HepG2 (cell line): Measurements from ENCODE around the gene SPSB2. TPM values are rescaled to one million over a fixed set of nuclear protein-coding genes. Genes with fewer than 3 reads are reported as not detected.

ENCODE experiments used
- AKAP8 ChIP-seq: sonication (generic); formaldehyde crosslinking; IDR thresholded peaks from 2 replicates; pipeline ENCODE4 v1.5.1; 2020; ENCODE audit warnings: mild to moderate bottlenecking, missing genetic modification reagents
- ARNTL ChIP-seq: sonication (generic); formaldehyde crosslinking; IDR thresholded peaks from 2 replicates; pipeline ENCODE4 v1.4.0; 2020; ENCODE audit warnings: mild to moderate bottlenecking, missing genetic modification reagents
- ASH2L ChIP-seq: fragments of 300-600, 200-600 bp; sonication (generic); IDR thresholded peaks from 2 replicates; pipeline ENCODE4 v1.7.0; 2017; ENCODE audit warnings: low read depth, mild to moderate bottlenecking, moderate library complexity, mixed read lengths, low read length; ENCODE audit not compliant: insufficient read length
- CBX1 ChIP-seq: IDR thresholded peaks from one replicate; pipeline ENCODE4 v1.6.1; 2016; ENCODE audit warnings: antibody characterized with exemption, low read depth
- DMAP1 ChIP-seq: IDR thresholded peaks from 2 replicates; pipeline ENCODE4 v1.6.1; 2016
- HNF4G ChIP-seq, 2 experiments: sonication (generic) in 1 of 2; formaldehyde crosslinking in 1 of 2; IDR thresholded peaks; 2 replicates each; pipeline versions ENCODE4 v1.4.0 to v1.6.1; 2011 to 2020; ENCODE audit warnings: borderline replicate concordance in 2 of 2, low read depth in 2 of 2, mild to moderate bottlenecking in 2 of 2, low read length in 1 of 2, missing genetic modification reagents in 1 of 2, moderate library complexity in 1 of 2
- HNRNPLL ChIP-seq: fragments of 200-400 bp; formaldehyde crosslinking; IDR thresholded peaks from 2 replicates; pipeline ENCODE4 v1.6.1; 2017; ENCODE audit warnings: mild to moderate bottlenecking, low read depth, low read length; ENCODE audit not compliant: poor library complexity, severe bottlenecking
- MTA1 ChIP-seq: sonication (generic); formaldehyde crosslinking; IDR thresholded peaks from 2 replicates; pipeline ENCODE4 v1.4.0; 2020; ENCODE audit warnings: missing genetic modification reagents, mild to moderate bottlenecking, borderline replicate concordance
- REL ChIP-seq: sonication (generic); formaldehyde crosslinking; conservative IDR thresholded peaks from 2 replicates; pipeline ENCODE4 v1.8.0; 2022; ENCODE audit warnings: mild to moderate bottlenecking, missing genetic modification reagents, moderate library complexity
- UBTF ChIP-seq: sonication (generic); formaldehyde crosslinking; IDR thresholded peaks from 2 replicates; pipeline ENCODE4 v1.4.0; 2020; ENCODE audit warnings: mild to moderate bottlenecking, missing genetic modification reagents
- YEATS4 ChIP-seq: sonication (generic); formaldehyde crosslinking; IDR thresholded peaks from 2 replicates; pipeline ENCODE4 v1.4.0; 2020; ENCODE audit warnings: missing genetic modification reagents, borderline replicate concordance
- ZNF607 ChIP-seq: sonication (generic); formaldehyde crosslinking; IDR thresholded peaks from 2 replicates; pipeline ENCODE4 v1.5.1; 2020; ENCODE audit warnings: missing genetic modification reagents, mild to moderate bottlenecking, borderline replicate concordance
- ZNF704 ChIP-seq: sonication (generic); formaldehyde crosslinking; IDR thresholded peaks from 2 replicates; pipeline ENCODE4 v1.8.1; 2023; ENCODE audit warnings: mild to moderate bottlenecking, inconsistent platforms, moderate library complexity, missing genetic modification reagents, borderline replicate concordance
- ZNF713 ChIP-seq: sonication (generic); formaldehyde crosslinking; IDR thresholded peaks from 2 replicates; pipeline ENCODE4 v1.4.0; 2020; ENCODE audit warnings: mild to moderate bottlenecking, missing genetic modification reagents
- ZNF761 ChIP-seq: sonication (generic); formaldehyde crosslinking; conservative IDR thresholded peaks from 2 replicates; pipeline ENCODE4 v1.4.0; 2020; ENCODE audit warnings: mild to moderate bottlenecking, missing genetic modification reagents
- ZNF777 ChIP-seq: sonication (generic); formaldehyde crosslinking; IDR thresholded peaks from 2 replicates; pipeline ENCODE4 v1.4.0; 2020; ENCODE audit warnings: missing genetic modification reagents
- ZNF816 ChIP-seq: sonication (generic); formaldehyde crosslinking; IDR thresholded peaks from 2 replicates; pipeline ENCODE4 v1.8.0; 2022; ENCODE audit warnings: missing genetic modification reagents, mild to moderate bottlenecking, borderline replicate concordance
- polyA plus RNA-seq, 8 experiments: library from polyadenylated mRNA; depleted of rRNA in 3 of 8; stranded (reverse) in 7 of 8; unstranded in 1 of 8; fragments of >200 nt; fragmentation: Illumina TruSeq in 4 of 8; extraction: Trizol in 4 of 8; gene quantifications; 2 replicates each; pipeline versions ENCODE4 v1.2.1 to v1.2.3, GENCODE V29; 2011 to 2016; ENCODE audit warnings: low read depth in 4 of 8, missing spikeins in 1 of 8, mixed read lengths in 1 of 8; ENCODE audit not compliant: insufficient read depth in 1 of 8
- total RNA-seq, 5 experiments: library from RNA; depleted of rRNA; stranded (reverse); fragments of >200 nt; fragmentation: Illumina TruSeq; extraction: Trizol; gene quantifications; 2 replicates each; pipeline ENCODE4 v1.2.3, GENCODE V29; 2016; ENCODE audit warnings: low read depth in 1 of 5
- TF ChIP-seq, protein P1 (sequence below): sonication (generic); formaldehyde crosslinking; IDR thresholded peaks from 2 replicates; pipeline ENCODE4 v1.4.0; 2020; ENCODE audit warnings: missing genetic modification reagents
- TF ChIP-seq, protein P2 (sequence below): sonication (generic); formaldehyde crosslinking; IDR thresholded peaks from 2 replicates; pipeline ENCODE4 v1.4.0; 2020; ENCODE audit warnings: missing genetic modification reagents
- TF ChIP-seq, protein P3 (sequence below): IDR thresholded peaks from 2 replicates; pipeline ENCODE4 v1.6.1; 2018; ENCODE audit warnings: missing genetic modification reagents, mild to moderate bottlenecking, missing compliant biosample characterization

Gene SPSB2
- total and polyA plus RNA-seq, 2 of the 13 experiments (the other 11 are each of a cell fraction or from before 2014, with no cell fraction given) = 2.0 to 6.2 TPM

- peak; percentile 62 for TF ChIP-seq ASH2L
- TF ChIP-seq ARNTL (CRISPR knock-in tag) = peak; percentile 29
- 0 out of 2 replicates have a peak, but pooled peaks have one; percentile 63 for TF ChIP-seq ZNF816 (CRISPR knock-in tag)
- TF ChIP-seq, protein P1, sequence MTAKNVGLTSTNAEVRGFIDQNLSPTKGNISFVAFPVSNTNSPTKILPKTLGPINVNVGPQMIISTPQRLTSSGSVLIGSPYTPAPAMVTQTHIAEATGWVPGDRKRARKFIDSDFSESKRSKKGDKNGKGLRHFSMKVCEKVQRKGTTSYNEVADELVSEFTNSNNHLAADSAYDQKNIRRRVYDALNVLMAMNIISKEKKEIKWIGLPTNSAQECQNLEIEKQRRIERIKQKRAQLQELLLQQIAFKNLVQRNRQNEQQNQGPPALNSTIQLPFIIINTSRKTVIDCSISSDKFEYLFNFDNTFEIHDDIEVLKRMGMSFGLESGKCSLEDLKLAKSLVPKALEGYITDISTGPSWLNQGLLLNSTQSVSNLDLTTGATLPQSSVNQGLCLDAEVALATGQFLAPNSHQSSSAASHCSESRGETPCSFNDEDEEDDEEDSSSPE = peak; percentile 47; the same call in 1 of the 2 replicates
- TF ChIP-seq DMAP1 (CRISPR knock-in tag) = peak; percentile 32; the same call in 1 of the 2 replicates
- TF ChIP-seq ZNF761 = no peak
- 0 out of 2 replicates have a peak, but pooled peaks have one; percentile 42 for TF ChIP-seq AKAP8 (CRISPR knock-in tag)
- TF ChIP-seq, protein P2, sequence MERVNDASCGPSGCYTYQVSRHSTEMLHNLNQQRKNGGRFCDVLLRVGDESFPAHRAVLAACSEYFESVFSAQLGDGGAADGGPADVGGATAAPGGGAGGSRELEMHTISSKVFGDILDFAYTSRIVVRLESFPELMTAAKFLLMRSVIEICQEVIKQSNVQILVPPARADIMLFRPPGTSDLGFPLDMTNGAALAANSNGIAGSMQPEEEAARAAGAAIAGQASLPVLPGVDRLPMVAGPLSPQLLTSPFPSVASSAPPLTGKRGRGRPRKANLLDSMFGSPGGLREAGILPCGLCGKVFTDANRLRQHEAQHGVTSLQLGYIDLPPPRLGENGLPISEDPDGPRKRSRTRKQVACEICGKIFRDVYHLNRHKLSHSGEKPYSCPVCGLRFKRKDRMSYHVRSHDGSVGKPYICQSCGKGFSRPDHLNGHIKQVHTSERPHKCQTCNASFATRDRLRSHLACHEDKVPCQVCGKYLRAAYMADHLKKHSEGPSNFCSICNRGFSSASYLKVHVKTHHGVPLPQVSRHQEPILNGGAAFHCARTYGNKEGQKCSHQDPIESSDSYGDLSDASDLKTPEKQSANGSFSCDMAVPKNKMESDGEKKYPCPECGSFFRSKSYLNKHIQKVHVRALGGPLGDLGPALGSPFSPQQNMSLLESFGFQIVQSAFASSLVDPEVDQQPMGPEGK = peak; percentile 43; the same call in 1 of the 2 replicates
- 0 out of 2 replicates have a peak, but pooled peaks have one; percentile 48 for TF ChIP-seq YEATS4
- TF ChIP-seq MTA1 (CRISPR knock-in tag) = peak; percentile 26; the same call in 1 of the 2 replicates
- TF ChIP-seq REL (CRISPR knock-in tag) = 0 out of 2 replicates have a peak, but pooled peaks have one; percentile 5
- TF ChIP-seq UBTF (CRISPR knock-in tag) = peak; percentile 79
- TF ChIP-seq ZNF713 (CRISPR knock-in tag) = no peak
- TF ChIP-seq HNF4G (IDR thresholded peaks at IDR 0.05; ENCODE audit: borderline replicate concordance, low read depth, low read length) = no peak
- 0 out of 2 replicates have a peak, but pooled peaks have one; percentile 18 for TF ChIP-seq HNF4G (CRISPR knock-in tag; IDR thresholded peaks at IDR 0.05; ENCODE audit: borderline replicate concordance, low read depth)
- 0 out of 2 replicates have a peak, but pooled peaks have one; percentile 17 for TF ChIP-seq ZNF704 (CRISPR knock-in tag)
- TF ChIP-seq ZNF607 = peak; percentile 46; the same call in 1 of the 2 replicates
- TF ChIP-seq CBX1 = peak; percentile 67
- peak; percentile 93 for TF ChIP-seq HNRNPLL
- TF ChIP-seq, protein P3, sequence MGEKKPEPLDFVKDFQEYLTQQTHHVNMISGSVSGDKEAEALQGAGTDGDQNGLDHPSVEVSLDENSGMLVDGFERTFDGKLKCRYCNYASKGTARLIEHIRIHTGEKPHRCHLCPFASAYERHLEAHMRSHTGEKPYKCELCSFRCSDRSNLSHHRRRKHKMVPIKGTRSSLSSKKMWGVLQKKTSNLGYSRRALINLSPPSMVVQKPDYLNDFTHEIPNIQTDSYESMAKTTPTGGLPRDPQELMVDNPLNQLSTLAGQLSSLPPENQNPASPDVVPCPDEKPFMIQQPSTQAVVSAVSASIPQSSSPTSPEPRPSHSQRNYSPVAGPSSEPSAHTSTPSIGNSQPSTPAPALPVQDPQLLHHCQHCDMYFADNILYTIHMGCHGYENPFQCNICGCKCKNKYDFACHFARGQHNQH (CRISPR knock-in tag) = 0 out of 2 replicates have a peak, but pooled peaks have one; percentile 5
- TF ChIP-seq ZNF777 = peak; percentile 81
These were observed 41.3 kb upstream of the SPSB2 start, which contains the start of gene ENO2 (continued) for GRCh38 chr12:6914246-6914946.
